ENCODE data around the gene SMCR8. TPM values are rescaled to one million over a fixed set of nuclear protein-coding genes. Genes with fewer than 3 reads are reported as not detected.

SMCR8 gene
- total and polyA plus RNA-seq, 2 of the 13 experiments (the other 11 are each of a cell fraction or from before 2014, with no cell fraction given), result 7.6 to 11.8 TPM

- TF ChIP-seq ZMAT5 (CRISPR knock-in tag; IDR thresholded peaks at IDR 0.05; ENCODE audit: borderline replicate concordance, low read depth) (no peak), RCOR2 (CRISPR knock-in tag; IDR thresholded peaks at IDR 0.05) (no peak)
Observed at GRCh38 chr17:18327093-18327492, 12.0 kb downstream of the SMCR8 start (continued).

- DNase-seq (ENCODE audit: low spot score) (no peak), FAIRE-seq (no peak), ATAC-seq (no peak)
- intact Hi-C loops (cut with micrococcal nuclease; ENCODE audit: unreplicated experiment), result no loop called here
- Histone ChIP-seq H4K20me1 (ENCODE audit: insufficient read depth, low read length) (no peaks in the 10 kb centered on the region), H3K4me2 (ENCODE audit: low read depth, low read length) (no peak overlapping the region), H3K27me3 (ENCODE audit: control insufficient read depth in 1 of 2, insufficient read depth in 2 of 2, low read length in 2 of 2) (no peaks in the 10 kb centered on the region), H2AFZ (ENCODE audit: low read length) (no peak overlapping the region), H3K9ac (ENCODE audit: insufficient read depth, low read depth, low read length) (no peak overlapping the region), H3K36me3 (replicated peaks in 1 of 2; ENCODE audit: control insufficient read depth in 1 of 2, insufficient read depth in 2 of 2, low read length in 2 of 2) (peaks cover 33 to 78% of the 10 kb centered on the region in 2 experiments), H3K79me2 (ENCODE audit: insufficient read depth, low read length) (no peaks in the 10 kb centered on the region), H3K4me3 (replicated peaks in 1 of 3; ENCODE audit: insufficient read depth in 1 of 3, low read depth in 2 of 3, low read length in 3 of 3) (no peak overlapping the region), H3K9me3 (ENCODE audit: low read length) (no peaks in the 10 kb centered on the region), H3K4me1 (ENCODE audit: insufficient read depth, low read length) (no peaks in the 10 kb centered on the region), H3K27ac (ENCODE audit: extremely low read length, insufficient read depth, low read length) (no peak overlapping the region)
- BruUV-seq (replicated peaks), result no TSS peak
- 99% methylated on average over 10 of the region's 10 CpGs for WGBS (ENCODE audit: low lambda C conversion rate)
- in situ Hi-C loops (cut with HindIII; ENCODE audit: extremely low pct_ligation_motif_present, low pct_unique_long_range_greater_than_20kb), result no loop called here
- CTCF ChIA-PET (ENCODE audit: low intra/inter-chr PET ratio, low total read pairs), result no interaction called here
- POLR2A ChIA-PET, result no interaction called here
- TF ChIP-seq ZBTB33 (CRISPR knock-in tag; IDR thresholded peaks at IDR 0.05), result 0 out of 2 replicates have a peak, but pooled peaks have one; percentile 41
- TF ChIP-seq NFYB (CRISPR knock-in tag; IDR thresholded peaks at IDR 0.05), result no peak
- TF ChIP-seq POLR2A (IDR thresholded peaks at IDR 0.05; ENCODE audit: insufficient read depth in 1 of 2, low read depth in 2 of 2, low read length in 2 of 2), result 0 out of 4 replicates have a peak, but pooled peaks of 1 of the 2 experiments have one; percentile 17
Observed at GRCh38 chr17:18327556-18327955, 12.5 kb downstream of the SMCR8 start.
